ENCODE results near the gene CSPG4.
"Not testable (repeated sequence)": the region's sequence is repeated elsewhere in the genome, so short reads cannot be mapped to it uniquely, and the experiment has no call there.

The CSPG4 gene

DNA sequence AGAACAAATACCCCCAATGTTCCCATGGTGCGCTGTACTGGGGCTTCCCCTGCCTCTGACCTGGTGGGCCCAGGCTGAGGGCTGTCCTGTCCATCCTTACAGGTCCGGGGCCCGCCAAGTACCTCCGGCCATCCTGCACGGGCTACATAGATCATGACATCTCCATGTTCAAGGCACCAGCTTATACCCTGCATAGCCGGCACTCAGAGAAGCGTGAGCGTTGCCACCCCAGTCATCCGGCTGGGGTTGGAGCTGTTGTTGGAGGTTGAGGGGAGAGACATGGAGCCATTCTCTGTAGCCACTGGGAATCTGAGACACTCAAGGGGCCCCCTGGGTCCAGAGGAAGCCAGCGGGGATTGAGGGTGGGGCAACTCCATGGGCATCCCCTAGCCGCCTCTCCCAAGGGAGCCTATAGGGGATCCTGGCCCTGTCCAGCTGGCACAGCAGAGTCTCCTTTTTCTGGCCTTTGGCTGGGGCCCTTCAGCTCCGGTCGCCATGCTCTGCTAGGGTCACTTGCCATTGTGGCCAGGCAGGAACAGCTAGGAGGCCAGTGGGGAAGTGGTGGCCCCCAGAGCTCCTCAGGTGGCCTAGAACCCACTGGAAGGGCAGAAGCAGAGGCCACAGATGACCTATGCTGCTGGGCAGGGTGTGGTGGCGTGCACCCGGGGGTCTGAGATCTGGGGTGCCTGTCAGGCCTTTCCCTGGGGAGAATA lies 12.5 kb upstream of the CSPG4 start:
- no peak for DNase-seq (ENCODE audit: low read depth)

DNA sequence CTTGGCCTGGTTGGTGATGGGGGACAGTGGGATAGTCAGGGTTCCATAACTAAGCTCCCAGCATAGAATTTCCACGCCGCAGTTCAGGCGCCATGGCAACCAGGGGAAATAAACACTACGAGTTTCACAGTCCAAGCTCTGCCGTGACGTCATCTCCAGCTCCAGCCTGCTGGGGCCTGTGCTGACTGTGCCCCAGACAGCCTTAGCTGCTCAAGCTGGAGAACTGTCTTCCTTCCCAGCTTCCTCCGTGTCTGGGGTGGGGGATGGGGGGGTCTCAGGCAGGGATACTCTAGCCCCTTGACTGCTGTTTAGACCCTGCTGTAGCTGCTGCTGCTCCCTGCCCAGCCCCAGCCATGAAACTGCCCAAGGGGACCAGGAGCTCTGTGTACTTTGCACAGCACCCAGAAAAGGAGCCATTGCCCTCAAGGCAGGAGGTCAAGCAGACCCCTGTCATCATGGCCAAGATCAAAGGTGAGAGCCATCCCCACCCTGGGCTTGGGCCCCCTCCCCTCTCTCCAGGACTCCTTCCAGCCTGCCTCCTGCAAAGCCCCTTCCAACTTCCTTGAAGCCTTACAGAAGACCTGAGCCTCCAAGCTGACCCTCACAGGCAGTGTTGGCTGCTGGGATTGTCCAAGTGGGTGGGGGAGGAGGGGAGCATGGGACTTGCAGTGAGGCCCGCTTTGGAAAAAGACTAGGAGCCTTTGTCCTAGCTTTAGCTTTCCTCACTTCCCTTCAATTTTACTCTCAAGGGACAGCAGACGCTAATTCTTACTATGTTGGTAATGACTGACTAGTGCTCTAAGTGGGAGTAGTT lies 11.4 kb upstream of the CSPG4 start:
- no peak for DNase-seq (ENCODE audit: low read depth)

- DNase-seq (ENCODE audit: low read depth) = no peak
These were observed 10.7 kb upstream of the CSPG4 start for GRCh38 chr15:75723171-75723846.

DNA sequence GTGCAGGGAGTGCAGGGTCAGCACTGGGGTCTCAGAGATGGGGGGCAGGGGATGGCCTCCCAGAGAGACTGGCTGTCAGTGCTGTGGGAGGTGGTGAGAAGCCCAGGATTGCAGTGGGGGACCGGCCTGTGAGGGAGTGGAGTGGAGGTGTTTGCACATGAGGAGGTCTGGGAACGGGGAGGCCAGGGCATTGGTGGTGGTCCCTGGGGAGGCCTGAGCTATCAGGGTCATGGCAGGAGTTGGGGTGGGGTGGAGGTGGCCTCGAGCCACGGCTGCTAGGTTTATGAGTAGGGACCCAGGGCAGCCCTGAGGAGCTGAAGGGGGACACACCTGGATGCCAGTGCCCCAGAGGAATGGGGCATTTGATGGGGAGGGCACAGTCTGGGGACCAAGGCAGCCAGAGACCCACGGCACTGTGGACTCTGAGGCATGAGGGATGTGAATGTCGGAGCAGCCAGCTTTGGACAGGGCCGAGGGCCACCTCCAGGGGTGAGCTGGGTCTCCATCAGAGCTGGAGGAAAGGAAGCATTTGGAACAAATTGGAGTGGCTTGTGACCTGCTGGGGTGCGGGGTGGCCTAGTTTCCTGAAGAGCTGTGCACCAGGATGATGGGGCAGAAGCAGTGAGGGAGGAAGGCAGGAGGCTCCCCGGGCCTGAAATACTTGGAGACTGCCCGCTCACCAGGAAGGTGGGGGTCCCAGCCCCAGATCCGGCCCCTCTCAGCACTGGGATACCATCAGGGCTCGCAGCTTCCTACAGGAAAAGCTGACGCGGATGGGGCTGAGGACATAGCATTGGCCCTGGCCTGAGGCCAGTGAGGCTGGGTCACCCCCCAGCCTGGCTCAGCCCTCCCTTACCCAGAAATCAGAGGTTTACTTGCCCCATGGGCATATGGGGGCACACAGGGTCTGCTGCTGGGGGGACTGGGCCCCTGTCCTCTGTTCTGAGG lies 9.5 kb upstream of the CSPG4 start:
- no peak for DNase-seq (ENCODE audit: low read depth)

DNA sequence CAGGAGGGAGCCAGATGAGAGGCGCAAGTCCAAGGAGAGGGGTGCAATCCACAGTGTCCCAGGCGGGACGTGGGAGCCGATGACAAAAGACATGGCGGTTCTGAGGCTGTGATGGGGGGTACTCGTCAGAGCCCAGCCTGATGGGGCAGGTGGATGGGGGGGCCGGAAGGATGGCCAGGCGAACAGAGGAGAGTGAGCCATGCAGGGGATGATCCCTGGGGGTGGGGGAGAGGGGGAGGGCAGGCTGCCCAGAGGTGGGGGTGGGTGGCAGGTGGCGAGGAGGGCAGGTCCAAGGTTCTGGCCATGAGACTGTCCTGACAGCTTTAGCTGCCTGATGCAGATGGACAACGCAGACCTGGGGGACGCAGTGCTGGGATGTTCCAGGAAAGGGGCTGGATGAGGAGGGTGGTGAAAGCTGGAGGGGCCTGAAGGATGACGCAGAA lies 8.9 kb upstream of the CSPG4 start:
- no peak for DNase-seq (ENCODE audit: low read depth)

DNA sequence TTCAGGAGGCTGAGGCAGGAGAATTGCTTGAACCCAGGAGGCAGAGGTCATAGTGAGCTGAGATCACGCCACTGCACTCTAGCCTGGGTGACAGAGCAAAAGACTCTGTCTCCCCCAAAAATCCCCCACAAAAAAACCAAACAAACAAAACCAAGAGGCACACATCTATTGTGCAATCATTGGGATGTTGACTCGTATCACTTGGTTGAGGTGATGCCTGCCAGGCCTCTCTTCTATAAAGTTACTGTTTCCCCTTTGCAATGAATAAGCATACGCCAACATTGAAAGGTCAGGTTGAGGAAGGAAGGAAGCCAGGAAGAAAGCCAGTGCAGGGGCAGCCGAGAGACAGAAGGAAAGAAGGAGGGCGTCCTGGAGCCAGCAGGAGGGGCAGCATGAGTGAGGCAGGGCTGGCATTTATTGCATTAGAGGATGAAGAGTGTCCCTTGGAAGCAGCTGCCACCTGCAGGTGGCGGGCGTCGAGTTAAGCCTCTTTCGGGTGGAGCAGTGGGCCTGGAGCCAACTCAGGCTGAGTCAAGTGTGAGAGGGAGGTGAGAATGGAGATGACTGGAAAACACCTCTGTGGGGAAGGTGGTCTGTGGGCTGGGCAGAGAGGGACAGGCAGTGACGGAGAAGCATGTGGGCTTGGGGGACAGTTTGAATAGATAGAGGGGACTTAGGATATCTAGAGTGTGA lies 8.3 kb upstream of the CSPG4 start:
- DNase-seq (ENCODE audit: low read depth) = peak; percentile 74

GRCh38 chr15:75720297-75720696 lies 7.6 kb upstream of the CSPG4 start:
- DNase-seq (ENCODE audit: low read depth) = no peak

DNA sequence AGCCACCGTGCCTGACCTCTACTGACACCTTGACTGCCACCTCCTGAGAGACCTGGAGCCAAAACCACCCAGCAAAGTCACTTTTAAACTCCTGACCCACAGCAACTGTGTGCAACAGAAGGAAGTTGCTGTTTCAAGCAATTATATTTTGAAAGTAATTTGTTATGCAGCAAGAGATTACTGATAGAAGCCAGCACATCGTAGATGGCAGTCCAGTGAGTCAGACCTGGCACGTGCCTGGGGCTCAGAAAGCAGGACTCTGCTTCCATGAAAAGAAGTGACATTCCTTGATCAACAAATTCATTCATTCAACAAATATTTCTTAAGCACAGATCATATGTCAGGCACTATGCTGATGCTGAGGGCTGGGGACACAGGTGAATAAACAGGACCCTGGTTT lies 5.7 kb upstream of the CSPG4 start:
- peak; percentile 79 for DNase-seq (ENCODE audit: low read depth)

GRCh38 chr15:75717001-75717400 lies 4.4 kb upstream of the CSPG4 start:
- not testable (repeated sequence) for DNase-seq (ENCODE audit: low read depth)

DNA sequence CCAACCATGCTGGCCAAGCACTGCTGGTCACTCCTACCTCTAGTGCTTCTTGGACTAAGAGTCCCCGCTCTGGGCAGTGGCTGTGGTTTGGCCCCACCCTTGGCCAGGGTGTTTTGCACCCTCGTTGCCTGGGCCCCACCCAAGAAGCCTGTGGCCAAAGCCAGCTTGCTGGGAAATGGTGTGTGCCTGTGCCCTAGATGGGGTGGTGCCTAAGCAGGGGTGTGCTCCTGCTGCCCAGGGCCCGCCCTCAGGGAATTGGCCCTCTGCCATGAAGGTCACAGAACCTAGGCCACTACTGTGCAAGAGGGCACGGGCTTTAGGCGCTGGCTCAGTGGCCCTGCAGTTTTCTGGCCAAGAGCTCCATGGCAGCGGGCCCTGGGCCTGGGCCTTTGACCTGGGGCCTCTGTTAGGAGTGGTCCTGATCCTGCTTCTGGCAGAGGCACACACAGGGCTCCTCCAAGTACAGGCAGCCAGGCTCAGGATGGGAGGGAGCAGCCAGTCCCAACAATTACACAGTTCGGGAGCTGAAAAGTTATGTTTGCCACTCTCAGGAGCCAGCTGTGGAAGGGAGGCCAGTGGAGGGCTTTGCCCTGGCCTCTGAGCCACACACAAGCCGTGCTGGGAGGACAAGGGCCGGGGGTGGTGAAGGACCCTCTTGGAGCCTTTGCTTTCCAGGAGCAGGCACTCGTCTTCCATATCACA lies 3.8 kb upstream of the CSPG4 start:
- DNase-seq (ENCODE audit: low read depth) = not testable (repeated sequence)

DNA sequence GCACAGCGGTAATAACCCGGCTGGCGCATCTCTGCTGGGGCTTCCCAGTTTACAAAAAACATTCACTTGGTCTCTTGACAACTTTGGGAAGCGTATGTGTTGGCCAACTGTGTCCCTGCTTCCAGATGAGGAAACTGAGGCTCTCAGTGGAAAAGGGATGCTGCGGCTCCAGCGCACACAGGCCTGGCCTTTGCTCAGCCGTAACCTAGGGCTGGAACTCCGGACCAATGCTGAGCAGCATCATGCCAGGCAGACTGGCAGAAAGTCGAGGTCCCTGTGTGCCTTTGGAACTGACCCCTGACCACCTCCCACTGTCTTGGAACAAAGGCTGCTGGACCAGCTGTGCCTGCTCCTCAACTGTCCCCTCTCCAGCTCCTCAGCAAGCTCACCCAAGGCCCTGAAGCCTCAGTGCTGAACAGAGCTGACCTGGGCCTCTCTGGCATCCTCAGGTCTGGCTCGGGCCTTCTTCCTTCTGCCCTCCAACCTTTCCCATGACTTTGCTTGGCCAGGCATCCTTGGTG lies 2.7 kb upstream of the CSPG4 start:
- DNase-seq (ENCODE audit: low read depth) = not testable (repeated sequence)

DNA sequence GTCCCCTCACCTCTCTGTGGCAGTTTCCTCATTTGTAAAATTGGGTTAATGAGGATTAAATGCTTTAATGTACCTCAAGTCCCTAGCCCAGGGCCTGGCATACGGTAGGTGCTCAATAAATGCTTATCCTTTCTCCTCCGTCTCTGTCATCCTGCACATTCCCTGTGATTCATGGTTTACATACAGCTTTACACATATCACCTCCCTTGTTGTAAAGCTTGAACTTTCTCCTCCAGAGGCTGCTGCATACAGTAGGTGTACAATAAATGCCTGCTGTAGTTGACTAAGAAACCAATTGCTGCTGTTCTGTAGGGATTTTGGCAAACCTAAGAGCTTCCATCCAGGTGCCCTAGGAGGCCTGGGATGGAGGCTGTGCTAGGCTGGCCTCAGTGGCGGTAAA lies 1.5 kb upstream of the CSPG4 start:
- no peak for DNase-seq (ENCODE audit: low read depth)

- DNase-seq (ENCODE audit: low read depth) = no peak
These were observed 769 bp upstream of the CSPG4 start for GRCh38 chr15:75713338-75713895.

DNA sequence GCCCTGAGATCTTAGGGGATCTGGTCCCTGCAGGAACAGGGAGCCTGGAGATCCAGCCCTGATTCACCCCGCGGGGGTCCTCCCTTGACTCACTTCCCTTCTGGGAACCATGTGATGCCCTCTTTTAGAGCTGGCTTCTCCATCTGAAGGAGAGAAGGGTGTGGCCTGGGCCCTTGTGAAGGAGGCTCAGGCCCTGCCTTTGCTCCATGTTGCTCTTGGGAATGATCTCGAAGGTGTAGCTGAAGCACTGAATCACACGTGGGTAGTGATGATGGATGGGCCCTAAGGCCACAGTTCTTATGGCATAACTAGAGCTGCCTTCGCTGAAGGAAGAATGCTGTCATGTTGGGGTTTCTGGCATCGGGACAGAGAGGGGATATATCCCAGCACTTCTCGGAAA lies 1.2 kb downstream of the CSPG4 start:
- not testable (repeated sequence) for DNase-seq (ENCODE audit: low read depth)

DNA sequence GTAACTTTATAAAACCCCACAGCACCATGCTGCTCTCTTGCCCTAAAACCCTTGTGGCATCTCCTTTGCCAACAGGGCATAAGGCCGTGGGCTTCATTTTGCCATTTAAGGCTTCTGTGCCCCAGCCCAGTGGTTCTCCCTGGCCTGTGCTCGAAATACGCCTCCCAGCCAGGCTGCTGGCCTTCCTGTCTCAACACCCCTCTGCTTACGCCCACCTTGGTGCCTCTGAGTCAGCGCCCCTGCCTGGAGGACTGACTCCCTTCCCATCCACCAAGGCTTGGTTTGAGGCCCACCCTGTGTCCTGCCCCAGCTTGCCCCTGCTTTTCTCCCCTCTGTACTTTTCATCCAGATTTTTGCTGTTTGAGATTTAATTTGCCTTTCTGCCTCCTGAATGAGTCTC lies 1.8 kb downstream of the CSPG4 start:
- DNase-seq (ENCODE audit: low read depth) = not testable (repeated sequence)

DNA sequence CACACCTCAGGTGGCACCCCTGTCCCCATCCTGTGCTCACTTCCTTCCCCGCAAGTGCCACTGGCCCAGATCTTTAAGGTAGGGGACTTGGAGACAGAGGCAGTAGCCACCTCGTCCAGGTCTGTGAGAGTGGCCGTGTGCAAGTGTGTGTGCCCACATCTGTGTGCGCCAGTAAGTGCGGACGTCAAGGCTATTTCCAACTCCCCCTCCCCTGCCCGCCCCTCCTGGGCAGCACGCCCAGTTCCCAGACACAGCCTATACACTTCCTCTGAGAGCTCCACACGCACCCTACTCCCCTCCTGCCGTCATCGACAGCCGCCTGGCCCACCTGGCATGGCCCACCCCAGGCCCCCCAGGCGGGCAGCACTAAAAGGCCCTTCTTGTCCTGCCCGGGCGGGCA lies 3.2 kb downstream of the CSPG4 start:
- DNase-seq (ENCODE audit: low read depth) = not testable (repeated sequence)

- DNase-seq (ENCODE audit: low read depth) = no peak
These were observed 6.0 kb downstream of the CSPG4 start for GRCh38 chr15:75706682-75706954.

DNA sequence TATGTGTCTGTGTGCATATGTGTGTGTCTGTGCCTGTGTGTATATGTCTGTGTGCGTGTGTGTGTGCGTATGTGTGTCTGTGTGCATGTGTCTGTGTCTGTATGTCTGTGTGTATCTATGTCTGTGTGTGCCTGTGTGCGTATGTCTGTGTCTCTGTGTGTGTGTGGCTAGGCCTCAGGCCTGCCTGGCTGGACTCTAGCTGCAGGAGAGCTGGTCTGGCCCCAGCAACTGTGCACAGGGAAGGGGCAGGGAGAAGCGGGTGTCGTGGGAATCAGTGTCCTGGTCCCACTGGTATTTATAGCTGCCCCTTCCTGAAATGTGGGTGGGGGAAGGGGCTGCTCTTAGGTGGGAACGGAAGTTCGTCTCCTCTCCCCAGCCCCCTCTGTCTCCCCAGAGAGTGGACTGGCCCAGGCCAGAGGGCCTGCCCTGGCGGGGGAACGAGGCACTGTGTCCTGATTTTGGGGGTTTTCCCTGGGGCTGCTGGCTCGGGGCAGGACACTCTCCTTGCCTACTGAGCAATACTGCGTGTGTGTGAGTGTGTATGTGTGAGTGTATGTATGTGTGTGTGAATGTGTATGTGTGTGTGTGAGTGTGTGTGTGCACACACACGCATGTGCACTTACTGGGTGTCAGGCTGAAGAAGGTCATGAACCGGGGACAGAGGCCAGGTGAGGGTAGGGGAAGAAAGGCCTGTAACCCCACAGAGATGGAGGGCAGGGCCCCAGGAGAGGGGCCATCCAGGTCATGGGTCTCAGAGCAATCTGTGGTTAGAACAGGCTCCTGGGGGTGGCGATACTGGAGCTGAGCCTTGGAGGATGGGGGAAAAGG lies 6.6 kb downstream of the CSPG4 start:
- no peak for DNase-seq (ENCODE audit: low read depth)

DNA sequence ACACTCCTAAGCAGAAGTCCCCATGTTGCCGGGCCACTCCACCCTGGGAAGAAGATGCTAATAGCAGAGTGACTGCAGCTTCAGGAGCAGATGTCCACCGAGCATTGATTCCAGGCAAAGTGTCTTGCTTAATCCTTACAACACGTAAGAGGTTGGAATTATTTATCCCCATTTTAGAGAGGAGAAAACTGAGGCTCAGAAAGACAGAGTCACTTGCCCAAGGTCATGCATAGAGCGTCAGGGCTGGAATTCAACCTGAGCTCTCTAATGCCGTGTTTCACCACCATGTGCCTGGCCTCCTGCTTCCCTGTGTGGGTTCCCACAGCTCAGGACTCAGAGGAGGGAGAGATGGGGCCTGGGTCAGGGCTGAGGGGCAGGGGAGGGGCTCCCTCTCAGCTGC lies 7.3 kb downstream of the CSPG4 start:
- DNase-seq (ENCODE audit: low read depth) = not testable (repeated sequence)
